Neural cell (in vitro differentiated cells): ENCODE results near the gene LUC7L3. TPM values are rescaled to one million over a fixed set of nuclear protein-coding genes. Genes with fewer than 3 reads are reported as not detected.

Experiments
- H2AFZ ChIP-seq: fragments of 200-600, 300-800 bp; sonication (generic), shearing (Covaris generic); 2 replicates; pipeline ENCODE4 v1.6.0; 2014; ENCODE audit warnings: low read depth, mild to moderate bottlenecking, antibody characterized with exemption, low read length, moderate library complexity
- H3F3A ChIP-seq: fragments of 200-600 bp; shearing (Covaris generic); 2 replicates; pipeline ENCODE4 v1.6.1; 2016; ENCODE audit warnings: mild to moderate bottlenecking, moderate library complexity, mixed read lengths, antibody characterized with exemption, low read length; ENCODE audit not compliant: insufficient read depth, poor library complexity, severe bottlenecking
- H3K27ac ChIP-seq: fragments of 200-600, 300-800 bp; sonication (generic), shearing (Covaris generic); 2 replicates; pipeline ENCODE4 v1.5.1; 2014; ENCODE audit warnings: mild to moderate bottlenecking, low read length, moderate library complexity
- H3K27me3 ChIP-seq: fragments of 300-800, 200-600 bp; sonication (generic), shearing (Covaris generic); 2 replicates; pipeline ENCODE4 v1.6.0; 2014; ENCODE audit warnings: mild to moderate bottlenecking, low read depth, low read length, moderate library complexity; ENCODE audit not compliant: insufficient read depth
- H3K36me3 ChIP-seq: fragments of 300-800, 200-600 bp; sonication (generic), shearing (Covaris generic); 2 replicates; pipeline ENCODE4 v1.5.1; 2014; ENCODE audit warnings: mild to moderate bottlenecking, antibody characterized with exemption, low read length, moderate library complexity; ENCODE audit not compliant: insufficient read depth
- H3K4me2 ChIP-seq: fragments of 300-800, 200-600 bp; sonication (generic), shearing (Covaris generic); 2 replicates; pipeline ENCODE4 v1.6.0; 2014; ENCODE audit warnings: mild to moderate bottlenecking, low read length
- H3K4me3 ChIP-seq: fragments of 300-800, 200-600 bp; sonication (generic), shearing (Covaris generic); 2 replicates; pipeline ENCODE4 v1.5.1; 2014; ENCODE audit warnings: mild to moderate bottlenecking, low read length, moderate library complexity
- H3K79me2 ChIP-seq: fragments of 200-600 bp; shearing (Covaris generic); replicated peaks from 2 replicates; pipeline ENCODE4 v1.6.0; 2014; ENCODE audit warnings: mild to moderate bottlenecking, low read length, moderate library complexity; ENCODE audit not compliant: insufficient read depth
- H3K9ac ChIP-seq: fragments of 300-800, 200-600 bp; sonication (generic), shearing (Covaris generic); 2 replicates; pipeline ENCODE4 v1.6.1; 2016; ENCODE audit warnings: mild to moderate bottlenecking, low read length, mixed read lengths
- H3K9me2 ChIP-seq: fragments of 200-600 bp; shearing (Covaris generic); 2 replicates; pipeline ENCODE4 v1.6.1; 2016; ENCODE audit warnings: mild to moderate bottlenecking, low read length, mixed read lengths; ENCODE audit not compliant: insufficient read depth
- H3K9me3 ChIP-seq: fragments of 200-600, 300-800 bp; sonication (generic), shearing (Covaris generic); 2 replicates; pipeline ENCODE4 v1.6.1; 2016; ENCODE audit warnings: mild to moderate bottlenecking, mixed run types, low read length, moderate library complexity, mixed read lengths
- H4K20me1 ChIP-seq: fragments of 200-600 bp; shearing (Covaris generic); 2 replicates; pipeline ENCODE4 v1.6.1; 2016; ENCODE audit warnings: mild to moderate bottlenecking, mixed run types; ENCODE audit not compliant: insufficient read depth
- EP300 ChIP-seq: fragments of 450-650 bp; conservative IDR thresholded peaks from 2 replicates; pipeline ENCODE4 v1.6.1; 2014; ENCODE audit warnings: antibody characterized with exemption, mild to moderate bottlenecking, moderate library complexity; ENCODE audit not compliant: poor library complexity, severe bottlenecking
- EZH2 ChIP-seq: fragments of 200-600, 300-800 bp; shearing (Covaris generic), sonication (generic); IDR thresholded peaks from 2 replicates; pipeline ENCODE4 v1.6.1; 2014; ENCODE audit warnings: antibody characterized with exemption, low read length, borderline replicate concordance, mild to moderate bottlenecking; ENCODE audit not compliant: insufficient read depth, poor library complexity, severe bottlenecking
- MXI1 ChIP-seq: fragments of 450-650 bp; conservative IDR thresholded peaks from 2 replicates; pipeline ENCODE4 v1.6.1; 2014; ENCODE audit warnings: antibody characterized with exemption, mild to moderate bottlenecking; ENCODE audit not compliant: poor library complexity, severe bottlenecking
- POLR2AphosphoS5 ChIP-seq: IDR thresholded peaks from 2 replicates; pipeline ENCODE4 v1.6.1; 2012
- RAD21 ChIP-seq: fragments of 450-650 bp; conservative IDR thresholded peaks from 2 replicates; pipeline ENCODE4 v1.6.1; 2014; ENCODE audit warnings: antibody characterized with exemption, mild to moderate bottlenecking, moderate library complexity
- SMC3 ChIP-seq: fragments of 450-650 bp; conservative IDR thresholded peaks from 2 replicates; pipeline ENCODE4 v1.6.1; 2014; ENCODE audit warnings: antibody characterized with exemption, mild to moderate bottlenecking, moderate library complexity; ENCODE audit not compliant: poor library complexity
- TAF1 ChIP-seq: IDR thresholded peaks from 2 replicates; pipeline ENCODE4 v1.6.1; 2012; ENCODE audit warnings: low read depth
- polyA plus RNA-seq: library from polyadenylated mRNA; depleted of rRNA; stranded (reverse); fragments of >200 nt; gene quantifications from 2 replicates; pipeline ENCODE4 v1.2.3, GENCODE V29; 2014
- TF ChIP-seq, protein P1 (sequence below): fragments of 450-650 bp; IDR thresholded peaks from 2 replicates; pipeline ENCODE4 v1.5.1; 2014; ENCODE audit warnings: antibody characterized with exemption, mild to moderate bottlenecking, moderate library complexity; ENCODE audit not compliant: poor library complexity, severe bottlenecking
- TF ChIP-seq, protein P2 (sequence below): IDR thresholded peaks from 2 replicates; pipeline ENCODE4 v1.6.1; 2012; ENCODE audit warnings: borderline replicate concordance

The LUC7L3 gene
- polyA plus RNA-seq, 1 donor from 2014 or later, result 677 TPM

DNA sequence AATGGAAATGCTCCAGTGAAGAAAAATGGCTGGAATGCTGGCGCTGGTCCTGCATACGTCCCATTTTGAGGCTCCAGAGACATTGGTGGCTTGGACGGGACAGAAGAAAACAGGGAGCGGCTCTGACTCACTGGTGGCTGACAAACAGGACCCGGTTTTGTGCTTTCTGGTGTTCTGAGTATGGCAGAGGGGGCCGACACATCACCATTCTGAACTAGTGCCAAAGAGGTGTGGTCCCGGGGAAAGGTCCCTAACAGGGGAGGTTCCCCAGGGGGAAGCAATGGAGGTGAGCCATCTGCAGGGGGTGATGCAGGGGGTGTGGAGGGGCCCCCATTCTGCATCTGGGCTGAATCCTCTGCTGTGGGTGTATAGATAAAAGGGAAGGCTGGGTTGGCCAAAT is 20.0 kb upstream of the LUC7L3 start:
- Histone ChIP-seq H3K4me2 (no peak overlapping the region), H3K9ac (no peak overlapping the region)

DNA sequence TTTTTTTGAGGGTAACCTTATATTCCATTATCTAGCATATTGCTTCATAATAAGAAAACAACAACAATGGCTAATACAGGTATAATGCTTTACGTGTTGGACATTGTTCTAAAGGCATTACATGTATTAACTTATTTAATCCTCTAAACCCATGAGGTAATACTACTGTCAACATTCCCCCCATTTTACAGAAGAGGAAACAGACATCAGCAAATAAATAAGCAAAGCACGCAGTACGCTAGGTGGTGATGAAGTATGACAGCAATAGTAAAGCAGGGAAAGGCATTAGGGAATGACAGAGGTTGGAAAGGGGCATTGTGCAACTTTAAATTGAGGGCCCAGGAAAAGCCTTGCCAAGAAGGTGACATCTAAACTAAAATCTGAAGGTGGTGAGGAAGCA is 16.2 kb upstream of the LUC7L3 start:
- no peak overlapping the region for H3K4me3 ChIP-seq
- H2AFZ ChIP-seq, result no peak overlapping the region
- H3K79me2 ChIP-seq, result peaks cover 24% of the 10 kb centered on the region
- H3K27me3 ChIP-seq, result no peaks in the 10 kb centered on the region
- no peak overlapping the region for H3K9ac ChIP-seq
- no peaks in the 10 kb centered on the region for H3F3A ChIP-seq
- no peaks in the 10 kb centered on the region for H3K9me2 ChIP-seq
- H3K36me3 ChIP-seq, result peaks cover 7% of the 10 kb centered on the region
- H4K20me1 ChIP-seq, result no peaks in the 10 kb centered on the region
- no peak overlapping the region for H3K27ac ChIP-seq
- TF ChIP-seq SMC3 (no peak), EZH2 (no peak), POLR2AphosphoS5 (no peak), TAF1 (no peak), EP300 (no peak), MXI1 (no peak), RAD21 (no peak)
- TF ChIP-seq, protein P1, sequence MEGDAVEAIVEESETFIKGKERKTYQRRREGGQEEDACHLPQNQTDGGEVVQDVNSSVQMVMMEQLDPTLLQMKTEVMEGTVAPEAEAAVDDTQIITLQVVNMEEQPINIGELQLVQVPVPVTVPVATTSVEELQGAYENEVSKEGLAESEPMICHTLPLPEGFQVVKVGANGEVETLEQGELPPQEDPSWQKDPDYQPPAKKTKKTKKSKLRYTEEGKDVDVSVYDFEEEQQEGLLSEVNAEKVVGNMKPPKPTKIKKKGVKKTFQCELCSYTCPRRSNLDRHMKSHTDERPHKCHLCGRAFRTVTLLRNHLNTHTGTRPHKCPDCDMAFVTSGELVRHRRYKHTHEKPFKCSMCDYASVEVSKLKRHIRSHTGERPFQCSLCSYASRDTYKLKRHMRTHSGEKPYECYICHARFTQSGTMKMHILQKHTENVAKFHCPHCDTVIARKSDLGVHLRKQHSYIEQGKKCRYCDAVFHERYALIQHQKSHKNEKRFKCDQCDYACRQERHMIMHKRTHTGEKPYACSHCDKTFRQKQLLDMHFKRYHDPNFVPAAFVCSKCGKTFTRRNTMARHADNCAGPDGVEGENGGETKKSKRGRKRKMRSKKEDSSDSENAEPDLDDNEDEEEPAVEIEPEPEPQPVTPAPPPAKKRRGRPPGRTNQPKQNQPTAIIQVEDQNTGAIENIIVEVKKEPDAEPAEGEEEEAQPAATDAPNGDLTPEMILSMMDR, result no peak
- TF ChIP-seq, protein P2, sequence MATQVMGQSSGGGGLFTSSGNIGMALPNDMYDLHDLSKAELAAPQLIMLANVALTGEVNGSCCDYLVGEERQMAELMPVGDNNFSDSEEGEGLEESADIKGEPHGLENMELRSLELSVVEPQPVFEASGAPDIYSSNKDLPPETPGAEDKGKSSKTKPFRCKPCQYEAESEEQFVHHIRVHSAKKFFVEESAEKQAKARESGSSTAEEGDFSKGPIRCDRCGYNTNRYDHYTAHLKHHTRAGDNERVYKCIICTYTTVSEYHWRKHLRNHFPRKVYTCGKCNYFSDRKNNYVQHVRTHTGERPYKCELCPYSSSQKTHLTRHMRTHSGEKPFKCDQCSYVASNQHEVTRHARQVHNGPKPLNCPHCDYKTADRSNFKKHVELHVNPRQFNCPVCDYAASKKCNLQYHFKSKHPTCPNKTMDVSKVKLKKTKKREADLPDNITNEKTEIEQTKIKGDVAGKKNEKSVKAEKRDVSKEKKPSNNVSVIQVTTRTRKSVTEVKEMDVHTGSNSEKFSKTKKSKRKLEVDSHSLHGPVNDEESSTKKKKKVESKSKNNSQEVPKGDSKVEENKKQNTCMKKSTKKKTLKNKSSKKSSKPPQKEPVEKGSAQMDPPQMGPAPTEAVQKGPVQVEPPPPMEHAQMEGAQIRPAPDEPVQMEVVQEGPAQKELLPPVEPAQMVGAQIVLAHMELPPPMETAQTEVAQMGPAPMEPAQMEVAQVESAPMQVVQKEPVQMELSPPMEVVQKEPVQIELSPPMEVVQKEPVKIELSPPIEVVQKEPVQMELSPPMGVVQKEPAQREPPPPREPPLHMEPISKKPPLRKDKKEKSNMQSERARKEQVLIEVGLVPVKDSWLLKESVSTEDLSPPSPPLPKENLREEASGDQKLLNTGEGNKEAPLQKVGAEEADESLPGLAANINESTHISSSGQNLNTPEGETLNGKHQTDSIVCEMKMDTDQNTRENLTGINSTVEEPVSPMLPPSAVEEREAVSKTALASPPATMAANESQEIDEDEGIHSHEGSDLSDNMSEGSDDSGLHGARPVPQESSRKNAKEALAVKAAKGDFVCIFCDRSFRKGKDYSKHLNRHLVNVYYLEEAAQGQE, result no peak
- no peaks in the 10 kb centered on the region for H3K9me3 ChIP-seq
- H3K4me2 ChIP-seq, result no peak overlapping the region

More for the DNA sequence above, 20.0 kb upstream of the LUC7L3 start:
- Histone ChIP-seq H3K27ac (no peak overlapping the region), H3K36me3 (peaks cover 21% of the 10 kb centered on the region), H3K27me3 (no peaks in the 10 kb centered on the region), H3K4me3 (no peak overlapping the region), H3K9me3 (no peaks in the 10 kb centered on the region), H4K20me1 (no peaks in the 10 kb centered on the region), H3F3A (no peaks in the 10 kb centered on the region), H3K79me2 (peaks cover 7% of the 10 kb centered on the region), H3K9me2 (no peaks in the 10 kb centered on the region), H2AFZ (no peak overlapping the region)
- TF ChIP-seq MXI1 (no peak), POLR2AphosphoS5 (no peak), EP300 (no peak), EZH2 (no peak), SMC3 (no peak), RAD21 (no peak), TAF1 (no peak)
- TF ChIP-seq, protein P2, result no peak
- TF ChIP-seq, protein P1, result no peak
